Measurements from ENCODE around the gene GABBR2. TPM values are rescaled to one million over a fixed set of nuclear protein-coding genes. Genes with fewer than 3 reads are reported as not detected.

GABBR2 gene
- total RNA-seq, 4 donors from 2014 or later, result not detected

- TF ChIP-seq, protein P1, sequence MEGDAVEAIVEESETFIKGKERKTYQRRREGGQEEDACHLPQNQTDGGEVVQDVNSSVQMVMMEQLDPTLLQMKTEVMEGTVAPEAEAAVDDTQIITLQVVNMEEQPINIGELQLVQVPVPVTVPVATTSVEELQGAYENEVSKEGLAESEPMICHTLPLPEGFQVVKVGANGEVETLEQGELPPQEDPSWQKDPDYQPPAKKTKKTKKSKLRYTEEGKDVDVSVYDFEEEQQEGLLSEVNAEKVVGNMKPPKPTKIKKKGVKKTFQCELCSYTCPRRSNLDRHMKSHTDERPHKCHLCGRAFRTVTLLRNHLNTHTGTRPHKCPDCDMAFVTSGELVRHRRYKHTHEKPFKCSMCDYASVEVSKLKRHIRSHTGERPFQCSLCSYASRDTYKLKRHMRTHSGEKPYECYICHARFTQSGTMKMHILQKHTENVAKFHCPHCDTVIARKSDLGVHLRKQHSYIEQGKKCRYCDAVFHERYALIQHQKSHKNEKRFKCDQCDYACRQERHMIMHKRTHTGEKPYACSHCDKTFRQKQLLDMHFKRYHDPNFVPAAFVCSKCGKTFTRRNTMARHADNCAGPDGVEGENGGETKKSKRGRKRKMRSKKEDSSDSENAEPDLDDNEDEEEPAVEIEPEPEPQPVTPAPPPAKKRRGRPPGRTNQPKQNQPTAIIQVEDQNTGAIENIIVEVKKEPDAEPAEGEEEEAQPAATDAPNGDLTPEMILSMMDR (IDR thresholded peaks at IDR 0.05), result no peak
- ATAC-seq (ENCODE audit: low FRiP score), result no peak
- no peak for DNase-seq (ENCODE audit: low spot score)
Measured at GRCh38 chr9:98362624-98363252, 346.0 kb downstream of the GABBR2 start.

- TF ChIP-seq, protein P1 (IDR thresholded peaks at IDR 0.05), result no peak
- ATAC-seq (ENCODE audit: low FRiP score) (no peak), DNase-seq (ENCODE audit: low spot score) (no peak)
Measured at GRCh38 chr9:98361645-98362044, 347.1 kb downstream of the GABBR2 start.

- TF ChIP-seq, protein P1 (IDR thresholded peaks at IDR 0.05), result no peak
- DNase-seq (ENCODE audit: low spot score) (no peak), ATAC-seq (ENCODE audit: low FRiP score) (no peak)
Measured at GRCh38 chr9:98360176-98360708, 348.5 kb downstream of the GABBR2 start.

DNA sequence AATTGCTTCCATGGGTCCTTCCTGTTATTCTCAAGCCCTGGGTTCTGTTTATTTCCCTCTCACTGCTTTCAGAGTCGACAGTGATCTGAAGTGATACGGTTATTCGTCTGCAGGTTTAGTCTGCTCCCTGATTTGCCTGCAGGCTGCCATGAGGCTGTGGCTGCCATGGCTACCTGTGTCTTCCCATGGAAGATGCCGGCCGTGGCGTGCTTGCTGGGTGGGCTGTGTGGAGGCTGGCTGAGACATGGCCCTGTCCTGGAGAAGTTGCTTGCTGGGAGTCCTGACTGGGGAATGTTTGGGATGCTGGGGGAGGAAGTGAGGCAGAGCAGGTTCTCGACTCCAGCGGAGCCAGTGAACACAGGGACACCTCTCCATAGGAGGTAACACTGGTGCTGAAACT lies 349.2 kb downstream of the GABBR2 start:
- no peak for ATAC-seq (ENCODE audit: low FRiP score)
- TF ChIP-seq, protein P1 (IDR thresholded peaks at IDR 0.05), result no peak
- no peak for DNase-seq (ENCODE audit: low spot score)

DNA sequence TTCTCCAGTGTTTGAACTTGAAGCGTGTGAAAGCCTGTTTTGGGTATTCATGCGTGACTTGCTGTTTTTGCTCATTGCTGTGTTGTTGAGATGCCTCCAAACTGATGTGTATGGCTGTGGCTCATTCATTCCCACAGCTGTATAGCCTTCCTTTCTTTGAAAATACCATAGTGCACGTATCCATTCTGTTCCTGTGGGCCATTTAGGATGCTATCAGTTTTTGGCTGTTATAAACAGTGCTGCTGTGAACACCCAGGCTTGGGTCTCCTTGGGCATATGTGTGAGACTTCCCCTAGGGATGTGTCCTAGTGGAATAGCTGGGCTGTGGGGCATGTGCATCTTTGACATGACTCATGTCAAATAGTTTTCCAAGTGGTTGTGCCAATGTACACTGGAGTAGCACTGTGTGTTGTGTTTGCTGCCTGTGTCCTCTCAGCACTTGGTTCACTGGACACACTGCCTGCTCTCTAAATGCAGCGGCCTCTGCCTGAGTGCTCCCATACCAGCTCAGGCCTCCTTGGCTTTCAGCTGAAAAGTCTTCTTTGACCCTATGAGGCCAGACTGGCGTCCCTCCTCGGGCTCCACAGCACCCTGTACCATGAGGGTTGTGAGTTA lies 350.7 kb downstream of the GABBR2 start:
- DNase-seq (ENCODE audit: low spot score) (no peak), ATAC-seq (ENCODE audit: low FRiP score) (no peak)
- TF ChIP-seq, protein P1 (IDR thresholded peaks at IDR 0.05), result no peak

- TF ChIP-seq, protein P1 (IDR thresholded peaks at IDR 0.05), result no peak
- ATAC-seq (ENCODE audit: low FRiP score) (no peak), DNase-seq (ENCODE audit: low spot score) (no peak)
Measured at GRCh38 chr9:98356953-98357690, 351.6 kb downstream of the GABBR2 start.

All from omental fat pad (tissue), 4 donors.